Parathyroid adenoma (tissue), 2 donors: ENCODE results near the gene CACNA1I.
"Not testable (repeated sequence)": the region's sequence is repeated elsewhere in the genome, so short reads cannot be mapped to it uniquely, and the experiment has no call there.

ENCODE experiments used
- H2AFZ ChIP-seq: fragments of 300-600 bp; sonication (generic); one replicate; pipeline ENCODE4 v1.7.0; 2017; ENCODE audit warnings: antibody characterized with exemption, mild to moderate bottlenecking
- H3K27ac ChIP-seq: fragments of 300-600 bp; sonication (generic); one replicate; pipeline ENCODE4 v1.7.0; 2017
- H3K27me3 ChIP-seq: fragments of 300-600 bp; sonication (generic); one replicate; pipeline ENCODE4 v1.7.0; 2017; ENCODE audit warnings: low read length; ENCODE audit not compliant: control insufficient read depth, insufficient read depth
- H3K36me3 ChIP-seq: fragments of 300-600 bp; sonication (generic); one replicate; pipeline ENCODE4 v1.7.0; 2017; ENCODE audit warnings: low read length; ENCODE audit not compliant: control insufficient read depth, insufficient read depth
- H3K4me1 ChIP-seq: fragments of 300-600 bp; sonication (generic); one replicate; pipeline ENCODE4 v1.7.0; 2017; ENCODE audit warnings: control low read depth
- H3K4me2 ChIP-seq: fragments of 300-600 bp; sonication (generic); one replicate; pipeline ENCODE4 v1.7.0; 2017; ENCODE audit warnings: low read length
- H3K4me3 ChIP-seq: fragments of 300-600 bp; sonication (generic); one replicate; pipeline ENCODE4 v1.7.0; 2017; ENCODE audit warnings: low read depth, low read length
- H3K79me2 ChIP-seq: fragments of 300-600 bp; sonication (generic); one replicate; pipeline ENCODE4 v1.7.0; 2017; ENCODE audit warnings: control low read depth
- H3K9ac ChIP-seq: fragments of 300-600 bp; sonication (generic); one replicate; pipeline ENCODE4 v1.7.0; 2017; ENCODE audit warnings: mild to moderate bottlenecking
- H3K9me3 ChIP-seq: fragments of 300-600 bp; sonication (generic); one replicate; pipeline ENCODE4 v1.7.0; 2017; ENCODE audit warnings: low read length; ENCODE audit not compliant: control insufficient read depth
- CTCF ChIP-seq: fragments of 300-600 bp; sonication (generic); IDR thresholded peaks from one replicate; pipeline ENCODE4 v1.7.0; 2017; ENCODE audit warnings: antibody characterized with exemption, mild to moderate bottlenecking
- donor health status: primary hyperparathyroidism.

CACNA1I gene

GRCh38 chr22:39570665-39571064, at the start of gene CACNA1I:
CACNA1I (plus strand) TSS chr22:39570753; CDS start chr22:39570753, 0 bp downstream.
- no peak within 1 kb of the TSS for H3K9ac ChIP-seq
- no peaks in the 10 kb centered on the region for H3K27me3 ChIP-seq
- TF ChIP-seq CTCF = no peak
- H2AFZ ChIP-seq = no peak within 1 kb of the TSS
- H3K4me2 ChIP-seq = no peak within 1 kb of the TSS
- H3K27ac ChIP-seq = no peak within 1 kb of the TSS
- H3K9me3 ChIP-seq = no peaks in the 10 kb centered on the region
- no peak within 1 kb of the TSS for H3K4me3 ChIP-seq
- H3K79me2 ChIP-seq = no peaks in the 10 kb centered on the region
- no peaks in the 10 kb centered on the region for H3K4me1 ChIP-seq
- H3K36me3 ChIP-seq = no peaks in the 10 kb centered on the region

GRCh38 chr22:39521106-39521885, 49.3 kb upstream of the CACNA1I start:
- H3K9ac ChIP-seq, H3K36me3 ChIP-seq, H2AFZ ChIP-seq, H3K27me3 ChIP-seq, H3K9me3 ChIP-seq: not testable (repeated sequence)
- Histone ChIP-seq H3K27ac (peak overlapping the region; percentile 100), H3K4me3 (peak overlapping the region; percentile 100), H3K4me2 (peak overlapping the region; percentile 91), H3K4me1 (peaks cover 19% of the 10 kb centered on the region), H3K79me2 (peaks cover 15% of the 10 kb centered on the region)

- H3K9me3 ChIP-seq, H2AFZ ChIP-seq, H3K36me3 ChIP-seq, H3K9ac ChIP-seq, H3K27me3 ChIP-seq: not testable (repeated sequence)
- Histone ChIP-seq H3K79me2 (peaks cover 15% of the 10 kb centered on the region), H3K4me1 (peaks cover 21% of the 10 kb centered on the region), H3K27ac (peak overlapping the region; percentile 100), H3K4me2 (peak overlapping the region; percentile 91), H3K4me3 (peak overlapping the region; percentile 100)
These were observed 48.5 kb upstream of the CACNA1I start for GRCh38 chr22:39522091-39522490.

GRCh38 chr22:39522567-39523300, 47.8 kb upstream of the CACNA1I start:
- peak overlapping the region; percentile 91 for H3K4me2 ChIP-seq
- no peak overlapping the region for H2AFZ ChIP-seq
- peak overlapping the region; percentile 11 for H3K9ac ChIP-seq
- peaks cover 27% of the 10 kb centered on the region for H3K4me1 ChIP-seq
- H3K4me3 ChIP-seq = peak overlapping the region; percentile 100
- no peak for TF ChIP-seq CTCF
- H3K9me3 ChIP-seq = no peaks in the 10 kb centered on the region
- no peaks in the 10 kb centered on the region for H3K27me3 ChIP-seq
- peak overlapping the region; percentile 100 for H3K27ac ChIP-seq
- H3K79me2 ChIP-seq = peaks cover 15% of the 10 kb centered on the region
- no peaks in the 10 kb centered on the region for H3K36me3 ChIP-seq

- Histone ChIP-seq H3K27ac (peak overlapping the region; percentile 44), H3K4me3 (peak overlapping the region; percentile 100), H2AFZ (no peak overlapping the region), H3K9me3 (no peaks in the 10 kb centered on the region), H3K27me3 (no peaks in the 10 kb centered on the region), H3K36me3 (no peaks in the 10 kb centered on the region), H3K4me1 (peaks cover 37% of the 10 kb centered on the region), H3K79me2 (peaks cover 15% of the 10 kb centered on the region), H3K9ac (no peak overlapping the region), H3K4me2 (no peak overlapping the region)
- no peak for TF ChIP-seq CTCF
These were observed 46.3 kb upstream of the CACNA1I start for GRCh38 chr22:39524089-39524752.
